HEK293 (cell line): Measurements from ENCODE around the gene LIME1.
A peak's percentile ranks its signal among the peaks of the same experiment; 100 is the strongest.

ENCODE experiments used
- BCL6B ChIP-seq: fragments of 450-650 bp; formaldehyde crosslinking; IDR thresholded peaks from 2 replicates; pipeline ENCODE4 v1.5.1; 2017; ENCODE audit warnings: missing biosample characterization, missing genetic modification characterization
- CTCF ChIP-seq: fragments of 450-650 bp; formaldehyde crosslinking; IDR thresholded peaks from 2 replicates; pipeline ENCODE4 v1.5.1; 2016; ENCODE audit warnings: missing biosample characterization, missing genetic modification characterization
- KLF1 ChIP-seq: fragments of 450-650 bp; formaldehyde crosslinking; IDR thresholded peaks from 2 replicates; pipeline ENCODE4 v1.5.1; 2016; ENCODE audit warnings: missing biosample characterization, missing genetic modification characterization
- PATZ1 ChIP-seq: fragments of 450-650 bp; formaldehyde crosslinking; IDR thresholded peaks from 2 replicates; pipeline ENCODE4 v1.5.1; 2016; ENCODE audit warnings: missing biosample characterization, missing genetic modification characterization
- REST ChIP-seq: fragments of 450-650 bp; formaldehyde crosslinking; IDR thresholded peaks from 2 replicates; pipeline ENCODE4 v1.5.1; 2016; ENCODE audit warnings: missing biosample characterization, missing genetic modification characterization
- TCF7L2 ChIP-seq: IDR thresholded peaks from 2 replicates; pipeline ENCODE4 v1.6.1; 2011; ENCODE audit warnings: low read depth, mild to moderate bottlenecking, inconsistent platforms, low read length, moderate library complexity, borderline replicate concordance
- ZFHX2 ChIP-seq: fragments of 450-650 bp; formaldehyde crosslinking; conservative IDR thresholded peaks from 2 replicates; pipeline ENCODE4 v1.5.1; 2016; ENCODE audit warnings: missing biosample characterization, missing genetic modification characterization
- ZNF292 ChIP-seq: fragments of 450-650 bp; formaldehyde crosslinking; IDR thresholded peaks from 2 replicates; pipeline ENCODE4 v1.5.1; 2016; ENCODE audit warnings: low read depth, missing biosample characterization, missing genetic modification characterization, borderline replicate concordance
- ZNF350 ChIP-seq: fragments of 450-650 bp; formaldehyde crosslinking; IDR thresholded peaks from 2 replicates; pipeline ENCODE4 v1.5.0; 2017; ENCODE audit warnings: missing biosample characterization, mild to moderate bottlenecking, missing genetic modification characterization
- ZNF433 ChIP-seq: fragments of 450-650 bp; formaldehyde crosslinking; IDR thresholded peaks from 2 replicates; pipeline ENCODE4 v1.5.1; 2016; ENCODE audit warnings: missing biosample characterization, missing genetic modification characterization, low read depth
- ZNF513 ChIP-seq: fragments of 450-650 bp; IDR thresholded peaks from 2 replicates; pipeline ENCODE4 v1.5.1; 2018; ENCODE audit warnings: missing biosample characterization, missing genetic modification characterization
- ZNF529 ChIP-seq: fragments of 450-650 bp; formaldehyde crosslinking; IDR thresholded peaks from 2 replicates; pipeline ENCODE4 v1.5.1; 2017; ENCODE audit warnings: missing genetic modification characterization, missing biosample characterization; ENCODE audit not compliant: insufficient replicate concordance
- ZNF639 ChIP-seq: fragments of 450-650 bp; formaldehyde crosslinking; IDR thresholded peaks from 2 replicates; pipeline ENCODE4 v1.5.1; 2016; ENCODE audit warnings: missing biosample characterization, missing genetic modification characterization
- ZNF658 ChIP-seq: fragments of 450-650 bp; formaldehyde crosslinking; IDR thresholded peaks from 2 replicates; pipeline ENCODE4; 2016; ENCODE audit warnings: missing biosample characterization, missing genetic modification characterization

GRCh38 chr20:63742381-63743024 is 6.0 kb downstream of the LIME1 start:
- TF ChIP-seq PATZ1 (tag by site-specific recombination) (no peak), CTCF (no peak), TCF7L2 (no peak), ZFHX2 (tag by site-specific recombination) (0 out of 2 replicates have a peak, but pooled peaks have one; percentile 35), ZNF513 (tag by site-specific recombination) (no peak), ZNF350 (tag by site-specific recombination) (no peak), ZNF658 (tag by site-specific recombination) (no peak), KLF1 (tag by site-specific recombination) (0 out of 2 replicates have a peak, but pooled peaks have one; percentile 37), REST (no peak), ZNF529 (tag by site-specific recombination) (no peak), ZNF292 (no peak), ZNF639 (no peak), BCL6B (tag by site-specific recombination) (no peak), ZNF433 (no peak)
